K562 (cell line): Measurements from ENCODE around the gene ZNF644. TPM values are rescaled to one million over a fixed set of nuclear protein-coding genes. Genes with fewer than 3 reads are reported as not detected.

Experiments used
- ATF7 ChIP-seq: fragments of 450-650 bp; IDR thresholded peaks from 2 replicates; pipeline ENCODE4 v1.7.1; 2014; ENCODE audit warnings: mild to moderate bottlenecking, moderate library complexity
- DMBX1 ChIP-seq: fragments of 250-450 bp; sonication (Bioruptor Pico); IDR thresholded peaks from 2 replicates; pipeline ENCODE4 v1.8.0; 2022; ENCODE audit warnings: inconsistent platforms, mild to moderate bottlenecking, moderate library complexity, borderline replicate concordance
- ELF2 ChIP-seq: fragments of 250-450 bp; sonication (Bioruptor Pico); IDR thresholded peaks from 2 replicates; pipeline ENCODE4 v1.5.0; 2021; ENCODE audit warnings: mild to moderate bottlenecking
- FOXM1 ChIP-seq, 2 experiments: fragments of 450-650 bp in 1 of 2; sonication (generic) in 1 of 2; formaldehyde crosslinking in 1 of 2; IDR thresholded peaks; 2 replicates each; pipeline versions ENCODE4 v1.6.1 to v1.9.0; 2017 to 2022; ENCODE audit warnings: low read depth in 2 of 2, mild to moderate bottlenecking in 2 of 2, missing genetic modification reagents in 1 of 2, moderate library complexity in 1 of 2
- HNRNPLL ChIP-seq: fragments of 200-400 bp; formaldehyde crosslinking; IDR thresholded peaks from 2 replicates; pipeline ENCODE4 v1.6.1; 2017; ENCODE audit warnings: low read length, low read depth, mild to moderate bottlenecking; ENCODE audit not compliant: poor library complexity, severe bottlenecking
- MCM5 ChIP-seq: fragments of 450-650 bp; IDR thresholded peaks from 2 replicates; pipeline ENCODE4 v1.6.1; 2016; ENCODE audit warnings: low read depth
- MTA1 ChIP-seq: fragments of 450-650 bp; IDR thresholded peaks from 2 replicates; pipeline ENCODE4 v1.6.1; 2017; ENCODE audit warnings: borderline replicate concordance
- NR3C1 ChIP-seq: sonication (generic); formaldehyde crosslinking; IDR thresholded peaks from 2 replicates; pipeline ENCODE4 v1.8.1; 2022; ENCODE audit warnings: missing genetic modification reagents
- SMAD3 ChIP-seq: fragments of 450-650 bp; formaldehyde crosslinking; conservative IDR thresholded peaks from 2 replicates; pipeline ENCODE4 v1.4.0; 2020; ENCODE audit warnings: mild to moderate bottlenecking
- XRCC5 ChIP-seq: fragments of 200-400 bp; formaldehyde crosslinking; IDR thresholded peaks from 2 replicates; pipeline ENCODE4 v1.6.1; 2017; ENCODE audit warnings: low read depth, mild to moderate bottlenecking, low read length
- ZNF282 ChIP-seq: sonication (generic); formaldehyde crosslinking; IDR thresholded peaks from 2 replicates; pipeline ENCODE4 v1.8.1; 2023; ENCODE audit warnings: missing genetic modification reagents
- ZNF699 ChIP-seq: fragments of 250-450 bp; sonication (Bioruptor Pico); IDR thresholded peaks from 2 replicates; pipeline ENCODE4 v1.8.0; 2021; ENCODE audit warnings: mild to moderate bottlenecking, moderate library complexity; ENCODE audit not compliant: insufficient replicate concordance
- polyA plus RNA-seq, 8 experiments: library from polyadenylated mRNA; depleted of rRNA in 4 of 8; stranded (reverse) in 5 of 8; unstranded in 3 of 8; fragments of >200 nt; fragmentation: Nextera tagmentation in 2 of 8; fragmentation: Illumina TruSeq in 1 of 8; extraction: Ambion mirVana in 2 of 8; extraction: Trizol in 1 of 8; gene quantifications; 2 replicates each; pipeline versions ENCODE4 v1.2.1 to v1.2.3, GENCODE V29; 2011 to 2014; ENCODE audit warnings: inconsistent platforms in 1 of 8, missing spikeins in 1 of 8
- total RNA-seq, 7 experiments: library from RNA; depleted of rRNA in 6 of 7; stranded (reverse); fragments of >200 nt in 6 of 7; fragmentation: Illumina TruSeq in 2 of 7; extraction: Trizol in 2 of 7; gene quantifications; 2 replicates each; pipeline versions ENCODE4 v1.2.1 to v1.2.3, GENCODE V29; 2011 to 2021; ENCODE audit warnings: low replicate concordance in 1 of 7
- TF ChIP-seq, protein P1 (sequence below): fragments of 250-450 bp; sonication (Bioruptor Pico); IDR thresholded peaks from 2 replicates; pipeline ENCODE4 v1.8.0; 2021; ENCODE audit warnings: moderate library complexity, mild to moderate bottlenecking, inconsistent platforms
- TF ChIP-seq, protein P2 (sequence below), 2 experiments: fragments of 450-650 bp; IDR thresholded peaks; 2 replicates each; pipeline ENCODE4 v1.6.1; 2016; ENCODE audit warnings: mild to moderate bottlenecking in 2 of 2, borderline replicate concordance in 1 of 2, low read depth in 1 of 2, moderate library complexity in 1 of 2
- TF ChIP-seq, protein P3 (sequence below): fragments of 450-650 bp; formaldehyde crosslinking; IDR thresholded peaks from 2 replicates; pipeline ENCODE4 v1.4.0; 2020; ENCODE audit warnings: mild to moderate bottlenecking, mixed read lengths

ZNF644 gene
- total and polyA plus RNA-seq, 9 of the 15 experiments (the other 6 are each of a cell fraction or from before 2014, with no cell fraction given) = 25.3 to 71.4 (median 39.6) TPM

DNA sequence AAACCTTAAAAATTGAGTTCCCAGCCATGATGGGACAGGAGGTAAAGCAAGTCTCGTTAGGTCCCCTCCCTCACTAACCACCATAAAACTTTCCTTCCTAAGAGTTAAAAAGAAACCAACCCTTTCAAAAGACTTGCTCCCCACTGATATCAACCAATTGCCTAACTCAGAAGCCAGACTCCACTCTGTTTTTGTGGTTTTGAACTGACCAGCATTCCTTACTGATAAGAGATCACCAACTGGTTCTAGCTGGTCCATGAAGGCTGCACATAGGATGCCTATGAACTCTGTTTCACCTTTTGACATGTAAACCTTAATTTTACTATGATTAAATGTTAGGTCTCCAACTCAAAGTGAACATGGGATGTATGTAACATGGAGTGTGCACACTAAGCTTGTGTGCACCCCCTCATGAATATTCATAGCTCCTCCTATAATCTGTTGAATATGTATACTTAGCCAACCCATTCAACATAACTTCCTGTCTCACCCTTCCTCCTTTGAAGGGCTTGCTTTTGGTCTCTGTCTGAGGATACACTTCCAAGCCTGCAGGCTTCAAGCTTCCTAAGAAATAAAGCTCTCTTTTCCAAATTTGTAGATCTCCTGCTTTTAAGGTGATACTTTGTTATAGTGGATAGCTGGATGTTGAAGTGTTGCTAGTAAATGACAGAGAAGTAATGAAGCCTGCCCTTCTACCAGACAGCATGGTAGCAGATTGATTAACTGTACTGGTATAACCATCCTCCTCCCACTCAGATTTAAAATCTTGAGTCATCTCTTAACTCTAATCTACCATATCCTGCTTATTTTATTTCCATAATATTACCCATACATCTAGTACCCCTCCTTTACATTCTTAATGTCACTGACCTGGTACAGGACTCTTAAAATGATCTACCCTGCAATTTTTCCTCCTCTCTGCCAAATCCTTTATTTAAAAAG is 95.6 kb downstream of the ZNF644 start (continued):
- TF ChIP-seq DMBX1 (CRISPR knock-in tag) (no peak), NR3C1 (CRISPR knock-in tag) (no peak), MTA1 (no peak), ATF7 (0 out of 2 replicates have a peak, but pooled peaks have one; percentile 24), XRCC5 (no peak), HNRNPLL (no peak), SMAD3 (CRISPR knock-in tag) (no peak), ZNF282 (CRISPR knock-in tag) (no peak), ZNF699 (CRISPR knock-in tag) (no peak), MCM5 (no peak), FOXM1 (IDR thresholded peaks at IDR 0.05; ENCODE audit: low read depth) (peak; percentile 87), FOXM1 (CRISPR knock-in tag; IDR thresholded peaks at IDR 0.05; ENCODE audit: low read depth) (no peak), ELF2 (CRISPR knock-in tag) (no peak)
- TF ChIP-seq, protein P1, sequence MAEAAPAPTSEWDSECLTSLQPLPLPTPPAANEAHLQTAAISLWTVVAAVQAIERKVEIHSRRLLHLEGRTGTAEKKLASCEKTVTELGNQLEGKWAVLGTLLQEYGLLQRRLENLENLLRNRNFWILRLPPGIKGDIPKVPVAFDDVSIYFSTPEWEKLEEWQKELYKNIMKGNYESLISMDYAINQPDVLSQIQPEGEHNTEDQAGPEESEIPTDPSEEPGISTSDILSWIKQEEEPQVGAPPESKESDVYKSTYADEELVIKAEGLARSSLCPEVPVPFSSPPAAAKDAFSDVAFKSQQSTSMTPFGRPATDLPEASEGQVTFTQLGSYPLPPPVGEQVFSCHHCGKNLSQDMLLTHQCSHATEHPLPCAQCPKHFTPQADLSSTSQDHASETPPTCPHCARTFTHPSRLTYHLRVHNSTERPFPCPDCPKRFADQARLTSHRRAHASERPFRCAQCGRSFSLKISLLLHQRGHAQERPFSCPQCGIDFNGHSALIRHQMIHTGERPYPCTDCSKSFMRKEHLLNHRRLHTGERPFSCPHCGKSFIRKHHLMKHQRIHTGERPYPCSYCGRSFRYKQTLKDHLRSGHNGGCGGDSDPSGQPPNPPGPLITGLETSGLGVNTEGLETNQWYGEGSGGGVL (CRISPR knock-in tag) = no peak
- TF ChIP-seq, protein P2, sequence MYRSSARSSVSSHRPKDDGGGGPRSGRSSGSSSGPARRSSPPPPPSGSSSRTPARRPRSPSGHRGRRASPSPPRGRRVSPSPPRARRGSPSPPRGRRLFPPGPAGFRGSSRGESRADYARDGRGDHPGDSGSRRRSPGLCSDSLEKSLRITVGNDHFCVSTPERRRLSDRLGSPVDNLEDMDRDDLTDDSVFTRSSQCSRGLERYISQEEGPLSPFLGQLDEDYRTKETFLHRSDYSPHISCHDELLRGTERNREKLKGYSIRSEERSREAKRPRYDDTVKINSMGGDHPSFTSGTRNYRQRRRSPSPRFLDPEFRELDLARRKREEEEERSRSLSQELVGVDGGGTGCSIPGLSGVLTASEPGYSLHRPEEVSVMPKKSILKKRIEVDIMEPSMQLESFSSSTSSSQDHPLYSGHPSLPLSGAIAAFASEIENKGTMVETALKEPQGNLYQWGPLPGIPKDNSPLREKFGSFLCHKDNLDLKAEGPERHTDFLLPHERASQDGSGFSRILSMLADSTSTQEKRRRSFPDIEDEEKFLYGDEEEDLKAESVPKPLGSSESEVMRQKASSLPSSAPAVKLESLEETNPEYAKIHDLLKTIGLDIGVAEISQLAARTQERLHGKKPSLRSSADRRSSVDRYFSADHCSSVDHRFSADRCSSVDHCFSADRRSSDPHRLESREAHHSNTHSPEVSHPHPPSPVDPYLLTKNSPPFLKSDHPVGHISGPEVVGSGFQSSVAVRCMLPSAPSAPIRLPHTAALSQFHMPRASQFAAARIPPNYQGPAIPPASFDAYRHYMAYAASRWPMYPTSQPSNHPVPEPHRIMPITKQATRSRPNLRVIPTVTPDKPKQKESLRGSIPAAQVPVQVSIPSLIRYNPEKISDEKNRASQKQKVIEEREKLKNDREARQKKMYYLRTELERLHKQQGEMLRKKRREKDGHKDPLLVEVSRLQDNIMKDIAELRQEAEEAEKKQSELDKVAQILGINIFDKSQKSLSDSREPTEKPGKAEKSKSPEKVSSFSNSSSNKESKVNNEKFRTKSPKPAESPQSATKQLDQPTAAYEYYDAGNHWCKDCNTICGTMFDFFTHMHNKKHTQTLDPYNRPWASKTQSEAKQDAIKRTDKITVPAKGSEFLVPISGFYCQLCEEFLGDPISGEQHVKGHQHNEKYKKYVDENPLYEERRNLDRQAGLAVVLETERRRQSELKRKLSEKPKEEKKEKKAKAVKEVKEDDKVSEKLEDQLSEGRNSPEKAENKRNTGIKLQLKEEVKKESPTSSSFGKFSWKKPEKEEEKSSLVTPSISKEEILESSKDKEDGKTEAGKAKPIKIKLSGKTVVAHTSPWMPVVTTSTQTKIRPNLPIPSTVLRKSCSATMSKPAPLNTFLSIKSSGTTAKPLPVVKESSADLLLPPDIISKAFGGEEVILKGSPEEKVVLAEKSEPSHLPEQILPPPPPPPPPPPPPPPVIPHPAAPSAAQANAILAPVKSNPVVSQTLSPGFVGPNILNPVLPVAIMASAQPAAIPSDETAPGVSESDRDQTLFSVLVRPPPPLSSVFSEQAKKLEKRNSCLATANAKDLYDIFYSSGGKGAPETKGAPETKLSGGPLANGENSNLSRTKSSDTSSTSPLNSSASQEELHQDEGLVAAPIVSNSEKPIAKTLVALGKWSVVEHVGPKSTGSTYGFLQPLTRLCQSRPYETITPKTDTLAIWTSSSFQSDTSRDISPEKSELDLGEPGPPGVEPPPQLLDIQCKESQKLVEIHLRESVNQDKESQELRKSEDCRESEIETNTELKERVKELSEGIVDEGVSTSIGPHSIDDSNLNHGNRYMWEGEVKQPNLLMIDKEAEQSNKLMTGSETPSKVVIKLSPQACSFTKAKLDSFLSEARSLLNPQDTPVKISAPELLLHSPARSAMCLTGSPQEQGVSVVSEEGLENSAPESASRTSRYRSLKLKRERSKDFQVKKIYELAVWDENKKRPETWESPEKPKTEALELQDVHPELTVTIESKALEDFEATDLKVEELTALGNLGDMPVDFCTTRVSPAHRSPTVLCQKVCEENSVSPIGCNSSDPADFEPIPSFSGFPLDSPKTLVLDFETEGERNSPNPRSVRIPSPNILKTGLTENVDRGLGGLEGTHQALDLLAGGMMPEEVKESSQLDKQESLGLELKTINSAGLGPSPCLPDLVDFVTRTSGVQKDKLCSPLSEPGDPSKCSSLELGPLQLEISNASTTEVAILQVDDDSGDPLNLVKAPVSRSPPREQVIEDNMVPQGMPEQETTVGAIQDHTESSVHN (IDR thresholded peaks at IDR 0.05; ENCODE audit: borderline replicate concordance in 1 of 2, low read depth in 1 of 2) = no peak
- TF ChIP-seq, protein P3, sequence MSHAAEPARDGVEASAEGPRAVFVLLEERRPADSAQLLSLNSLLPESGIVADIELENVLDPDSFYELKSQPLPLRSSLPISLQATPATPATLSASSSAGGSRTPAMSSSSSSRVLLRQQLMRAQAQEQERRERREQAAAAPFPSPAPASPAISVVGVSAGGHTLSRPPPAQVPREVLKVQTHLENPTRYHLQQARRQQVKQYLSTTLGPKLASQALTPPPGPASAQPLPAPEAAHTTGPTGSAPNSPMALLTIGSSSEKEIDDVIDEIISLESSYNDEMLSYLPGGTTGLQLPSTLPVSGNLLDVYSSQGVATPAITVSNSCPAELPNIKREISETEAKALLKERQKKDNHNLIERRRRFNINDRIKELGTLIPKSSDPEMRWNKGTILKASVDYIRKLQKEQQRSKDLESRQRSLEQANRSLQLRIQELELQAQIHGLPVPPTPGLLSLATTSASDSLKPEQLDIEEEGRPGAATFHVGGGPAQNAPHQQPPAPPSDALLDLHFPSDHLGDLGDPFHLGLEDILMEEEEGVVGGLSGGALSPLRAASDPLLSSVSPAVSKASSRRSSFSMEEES = no peak
